ENCODE results near the gene GALNT8. TPM values are rescaled to one million over a fixed set of nuclear protein-coding genes. Genes with fewer than 3 reads are reported as not detected.

The GALNT8 gene
- total and polyA plus RNA-seq, 2 experiments from 2014 or later: 3.8 to 7.7 TPM

- TF ChIP-seq REST (IDR thresholded peaks at IDR 0.05; ENCODE audit: unreplicated experiment) (no peak), ZNF114 (CRISPR knock-in tag; IDR thresholded peaks at IDR 0.05) (no peak), CREB1 (CRISPR knock-in tag; IDR thresholded peaks at IDR 0.05; ENCODE audit: low read depth) (no peak), EZH2phosphoT487 (IDR thresholded peaks at IDR 0.05; ENCODE audit: unreplicated experiment) (no peak), ZNF462 (CRISPR knock-in tag; IDR thresholded peaks at IDR 0.05) (no peak)
Measured at GRCh38 chr12:4780641-4781611, 60.7 kb downstream of the GALNT8 start (continued).
